MM.1S (cell line): ENCODE results near the gene P2RY6.

ENCODE experiments used
- CTCF ChIP-seq: fragments of 300-600 bp; sonication (generic); IDR thresholded peaks from 2 replicates; pipeline ENCODE4 v1.5.1; 2016; ENCODE audit warnings: antibody characterized with exemption, low read length, mixed read lengths
- EZH2phosphoT487 ChIP-seq: fragments of 300-600 bp; sonication (generic); IDR thresholded peaks from 2 replicates; pipeline ENCODE4 v1.6.1; 2018; ENCODE audit warnings: antibody characterized with exemption, low read length

DNA sequence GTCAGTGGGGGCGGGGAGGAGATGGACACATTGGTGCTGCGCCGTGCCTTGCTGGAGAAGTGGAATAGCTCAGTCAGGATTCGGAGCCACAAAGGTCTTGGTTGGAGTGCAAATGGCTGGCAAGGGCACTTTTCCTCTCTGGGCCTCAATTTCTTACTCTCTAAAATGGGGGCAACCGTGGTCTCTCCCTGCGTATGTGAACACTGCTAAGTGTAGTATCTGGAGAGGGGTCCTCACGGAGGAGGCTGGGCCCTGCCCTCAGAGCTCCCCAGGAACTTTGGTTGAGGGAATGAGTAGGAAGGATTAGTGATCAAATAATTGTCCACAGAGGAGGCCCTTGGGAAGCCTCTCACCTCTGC, 521 bp downstream of the P2RY6 start:
- TF ChIP-seq CTCF (no peak), EZH2phosphoT487 (no peak)
